ENCODE results near the gene TALDO1.

Gene TALDO1

DNA sequence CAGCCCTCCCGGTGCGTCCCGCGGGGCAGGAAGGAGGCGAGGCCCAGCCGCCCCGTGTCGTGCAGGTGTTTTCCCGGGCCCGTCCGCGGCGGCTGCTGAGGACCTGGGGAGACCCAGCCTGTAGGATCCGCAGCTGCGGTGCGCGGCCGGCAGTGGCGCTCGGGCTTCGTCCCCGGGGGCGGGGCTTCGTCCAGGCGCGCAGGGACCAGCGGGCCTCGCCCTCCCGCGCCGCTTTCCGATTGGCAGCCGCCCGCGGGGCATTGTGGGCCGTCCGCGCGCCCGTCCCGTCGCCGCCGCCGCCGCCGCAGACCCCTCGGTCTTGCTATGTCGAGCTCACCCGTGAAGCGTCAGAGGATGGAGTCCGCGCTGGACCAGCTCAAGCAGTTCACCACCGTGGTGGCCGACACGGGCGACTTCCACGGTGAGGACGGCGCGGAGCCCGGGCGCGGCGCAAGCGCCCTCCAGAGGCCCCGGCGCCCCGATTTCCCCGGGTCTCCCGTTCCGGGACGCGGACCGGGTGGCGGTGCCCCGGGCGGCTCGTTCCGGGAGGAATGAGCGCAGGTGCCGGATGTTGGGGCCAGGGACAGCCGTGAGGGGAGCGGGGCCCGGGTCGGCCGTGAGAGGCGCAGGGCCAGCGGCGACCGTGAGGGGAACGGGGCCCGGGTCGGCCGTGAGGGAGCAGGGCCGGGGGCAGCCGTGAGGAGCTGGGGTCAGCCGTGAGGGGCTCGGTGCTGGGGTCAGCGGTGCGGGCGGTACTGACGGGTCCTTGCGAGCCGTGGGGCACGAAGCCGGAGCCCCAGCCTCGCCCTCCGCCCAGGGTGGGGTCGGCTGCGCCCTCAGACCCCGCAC, at the start of gene TALDO1:
TSS of gene TALDO1 (plus strand) at position 307 of the 849 bp plus-strand sequence. CDS start at position 325, 18 bp downstream.
- no peak for FAIRE-seq

DNA sequence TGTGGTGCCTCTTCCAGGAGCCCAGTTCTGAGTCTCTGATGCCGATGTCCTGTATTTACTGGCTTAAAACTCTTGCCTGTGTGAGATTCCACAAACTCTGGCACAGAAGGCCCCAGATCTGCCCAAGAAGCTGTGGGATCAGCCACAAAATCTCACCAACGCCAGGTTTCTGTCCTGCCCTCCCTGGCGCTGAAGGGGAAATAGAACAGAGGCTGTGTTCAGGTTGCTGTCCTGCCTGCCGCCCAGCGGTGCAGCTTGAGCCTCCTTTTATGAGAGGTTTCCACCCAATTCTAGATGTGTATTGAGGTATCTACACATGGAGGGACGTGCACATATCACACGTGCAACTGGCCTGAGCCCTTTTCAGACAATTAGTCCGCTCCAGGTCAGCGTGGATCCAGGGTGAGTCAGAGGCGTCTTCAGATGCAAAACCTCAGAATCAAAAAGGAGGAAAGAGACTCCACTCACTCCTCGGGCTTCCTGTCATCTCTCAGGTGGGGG, 49.4 kb upstream of the TALDO1 start:
- no peak for FAIRE-seq

DNA sequence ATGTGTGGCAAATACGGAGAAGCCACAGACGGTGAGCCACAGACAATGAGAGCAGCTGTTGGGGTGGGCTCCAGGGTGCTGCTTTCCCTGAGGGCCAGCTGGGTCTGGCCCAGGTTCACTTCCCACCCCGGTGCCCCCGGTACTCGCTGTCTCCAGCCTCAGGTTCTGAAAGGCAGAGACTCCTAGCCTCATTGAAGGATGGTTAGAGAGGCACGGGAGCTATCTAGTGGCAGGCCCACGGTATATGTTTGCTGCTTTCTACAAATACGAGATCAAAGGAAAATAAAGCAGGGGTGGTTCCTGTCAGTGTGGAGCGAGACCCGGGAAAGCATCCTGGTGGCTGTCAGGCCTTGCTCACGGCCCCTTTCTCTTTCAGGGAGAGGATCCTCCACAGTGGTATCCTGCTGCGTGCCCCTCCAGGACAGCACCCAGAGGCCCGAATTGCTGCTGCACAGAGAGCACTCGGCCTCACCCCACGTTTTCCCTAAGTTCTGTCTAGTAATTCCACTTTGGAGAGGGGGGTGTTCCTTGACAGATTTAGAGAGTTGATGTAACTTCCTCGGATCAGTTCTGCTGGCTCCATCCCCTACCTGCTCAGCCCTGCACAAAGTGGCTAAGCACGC, 48.7 kb upstream of the TALDO1 start:
- no peak for FAIRE-seq

DNA sequence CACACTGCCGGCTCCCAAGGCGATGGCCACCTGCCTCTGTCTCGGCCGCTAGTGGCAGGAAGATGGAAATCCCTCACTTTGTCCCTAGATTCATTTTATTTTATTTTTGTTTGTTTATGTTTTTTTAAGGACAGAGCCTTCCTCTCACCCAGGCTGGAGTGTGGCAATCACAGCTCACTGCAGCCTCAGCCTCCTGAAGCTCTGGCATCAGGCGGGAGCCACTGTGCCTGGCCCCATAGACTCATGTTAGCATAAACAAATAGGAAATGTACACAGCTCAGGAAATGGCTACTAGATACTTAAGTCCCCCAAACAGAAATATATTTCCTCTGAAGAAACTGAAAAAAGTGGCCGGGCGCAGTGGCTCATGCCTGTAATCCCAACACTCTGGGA, 48.2 kb upstream of the TALDO1 start:
- no peak for FAIRE-seq

DNA sequence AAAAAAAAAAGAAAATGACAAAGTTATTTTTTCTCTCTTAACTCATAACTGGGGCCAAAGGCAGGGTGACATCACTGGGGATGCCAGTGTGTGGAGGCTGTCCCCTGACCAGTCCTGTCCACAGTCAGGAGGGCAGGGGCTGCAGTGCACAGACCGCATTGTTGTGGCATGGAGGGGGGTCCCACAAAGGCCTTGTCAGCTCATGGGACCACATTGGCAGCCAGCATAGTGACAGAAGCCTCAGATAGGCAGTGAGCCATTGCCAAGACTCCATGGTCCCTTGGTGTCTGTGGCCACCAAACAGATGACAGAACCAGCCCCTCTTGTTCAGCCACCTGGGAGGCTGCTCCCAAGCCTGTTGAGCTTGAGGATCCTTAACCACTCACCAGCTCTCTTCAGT, 47.5 kb upstream of the TALDO1 start:
- no peak for FAIRE-seq

GRCh38 chr11:701741-702461, 45.4 kb upstream of the TALDO1 start:
- FAIRE-seq: no peak

- FAIRE-seq: no peak
Measured at GRCh38 chr11:702462-703461, 44.5 kb upstream of the TALDO1 start.

DNA sequence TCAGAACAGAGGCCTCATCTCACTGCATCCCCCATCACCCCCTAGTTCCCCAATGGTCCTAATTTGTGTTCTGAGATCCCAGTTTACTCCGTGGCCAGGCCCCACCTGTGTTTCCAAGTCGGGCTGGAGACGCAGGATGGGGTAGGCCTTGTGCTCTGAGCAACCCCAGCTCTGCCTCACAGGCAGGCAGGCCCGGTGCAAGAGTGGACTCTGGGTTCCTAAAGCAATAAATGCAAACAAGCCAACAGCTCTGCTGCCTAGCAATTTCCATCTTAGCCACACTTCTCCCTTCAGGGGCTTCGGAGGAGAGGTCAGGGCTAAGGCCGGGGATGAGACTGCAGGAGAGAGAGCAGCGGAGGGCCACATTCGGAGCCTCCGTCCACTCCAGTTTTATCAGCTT, 43.8 kb upstream of the TALDO1 start:
- no peak for FAIRE-seq

DNA sequence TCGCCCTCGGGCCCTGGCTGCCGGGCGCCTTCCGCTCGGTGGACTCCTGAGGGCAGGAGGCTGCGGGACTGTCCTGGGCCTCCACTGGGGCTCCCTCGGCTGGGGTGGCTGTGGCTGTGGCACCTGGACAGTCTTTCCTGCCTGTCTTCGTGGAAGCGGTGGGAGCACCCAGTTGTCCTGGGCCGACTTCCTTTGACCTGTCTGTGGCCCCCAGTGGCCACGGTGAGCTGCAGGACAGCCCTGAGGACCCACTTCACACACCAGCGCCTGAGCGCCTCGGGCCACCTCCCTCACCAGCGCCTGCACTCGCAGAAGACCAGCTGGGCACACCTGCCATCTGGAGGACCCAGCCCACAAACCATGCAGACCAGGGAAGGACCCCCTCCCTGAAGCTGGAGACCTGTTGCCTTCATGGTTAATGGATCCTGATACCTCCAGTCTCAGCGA, 43.0 kb upstream of the TALDO1 start:
- no peak for FAIRE-seq

GRCh38 chr11:704781-705645, 42.3 kb upstream of the TALDO1 start:
- FAIRE-seq: no peak

DNA sequence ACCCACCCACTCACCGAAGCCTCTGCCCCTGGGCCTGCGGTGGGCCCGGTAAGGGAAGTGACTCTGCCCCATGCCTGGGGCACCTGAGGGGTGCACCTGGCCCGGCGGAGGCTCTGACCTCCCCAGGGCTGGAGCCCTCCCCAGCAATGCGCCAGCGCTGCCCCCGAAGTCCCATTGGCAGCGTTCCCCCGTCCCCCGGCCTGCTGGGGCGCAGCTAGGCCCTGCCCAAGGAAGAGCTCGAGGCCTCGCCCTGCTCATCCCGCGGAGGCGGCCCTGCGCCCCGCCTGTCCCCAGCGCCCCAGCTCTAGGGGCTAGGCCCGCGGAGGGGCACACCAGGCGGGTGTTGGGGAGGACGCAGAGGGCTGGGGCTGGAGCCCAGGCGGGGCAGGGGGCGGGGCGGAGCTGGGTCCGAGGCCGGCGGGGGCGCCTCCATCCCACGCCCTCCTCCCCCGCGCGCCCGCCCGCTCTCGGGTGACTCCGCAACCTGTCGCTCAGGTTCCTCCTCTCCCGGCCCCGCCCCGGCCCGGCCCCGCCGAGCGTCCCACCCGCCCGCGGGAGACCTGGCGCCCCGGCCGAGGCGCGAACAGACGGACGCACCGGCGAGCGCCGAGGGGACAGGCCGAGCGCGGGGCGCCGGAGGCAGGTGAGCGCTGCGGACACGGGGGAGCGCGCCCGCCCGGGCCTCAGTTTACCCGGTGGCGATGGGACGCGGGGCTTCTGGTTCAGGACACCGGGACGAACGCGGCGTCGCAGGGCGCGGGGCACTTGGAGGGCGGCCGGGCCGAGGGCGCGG, 41.4 kb upstream of the TALDO1 start, which contains the start of gene EPS8L2:
TSS of gene EPS8L2 (plus strand) at position 586 of the 793 bp plus-strand sequence. CDS start 3,177 bp downstream, outside the sequence.
- no peak for FAIRE-seq

GRCh38 chr11:706439-706956, 40.8 kb upstream of the TALDO1 start:
- no peak for FAIRE-seq

GRCh38 chr11:706957-707816, 40.1 kb upstream of the TALDO1 start:
- no peak for FAIRE-seq

GRCh38 chr11:707817-708420, 39.3 kb upstream of the TALDO1 start:
- FAIRE-seq: no peak

GRCh38 chr11:708511-708910, 38.8 kb upstream of the TALDO1 start:
- FAIRE-seq: no peak

GRCh38 chr11:709109-709997, 37.9 kb upstream of the TALDO1 start:
- FAIRE-seq: no peak

- no peak for FAIRE-seq
Measured at GRCh38 chr11:714436-714835, 32.8 kb upstream of the TALDO1 start.

Data from TTC549 (cell line).